Stimulated activated CD8-positive, alpha-beta memory T cell treated with anti-CD3 and anti-CD28 coated beads, Interleukin-15, amount 100 ng/mL, for 48 hours (primary cell): ENCODE data around the gene RYR3.

Source experiments
- DNase-seq, 2 donors: peaks; one replicate each; pipeline ENCODE4 v3.0.0-alpha.2; 2020; ENCODE audit warnings: low read depth in 2 of 2

Gene RYR3

GRCh38 chr15:33830351-33830750 is 519.6 kb downstream of the RYR3 start:
- DNase-seq: no peak

DNA sequence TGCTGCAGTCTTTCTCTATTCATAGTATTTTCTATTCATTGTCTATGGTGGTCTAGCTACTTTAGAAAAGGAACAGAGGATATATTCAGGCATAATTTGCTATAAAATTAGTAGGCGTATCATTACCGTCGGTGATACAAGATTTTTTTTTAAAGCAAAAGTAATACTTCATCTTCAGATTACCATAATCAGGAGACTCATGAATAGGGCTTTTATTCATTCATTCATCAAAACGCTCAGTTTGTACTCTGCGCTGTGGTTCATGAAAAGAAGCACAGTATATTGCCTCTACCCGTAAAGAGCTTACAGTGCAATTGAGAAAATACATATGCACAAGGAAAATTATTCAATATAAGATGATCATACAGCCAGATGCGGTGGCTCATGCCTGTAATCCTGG is 520.9 kb downstream of the RYR3 start:
- no peak for DNase-seq

- DNase-seq: no peak
Measured at GRCh38 chr15:33834892-33835743, 524.4 kb downstream of the RYR3 start.

DNA sequence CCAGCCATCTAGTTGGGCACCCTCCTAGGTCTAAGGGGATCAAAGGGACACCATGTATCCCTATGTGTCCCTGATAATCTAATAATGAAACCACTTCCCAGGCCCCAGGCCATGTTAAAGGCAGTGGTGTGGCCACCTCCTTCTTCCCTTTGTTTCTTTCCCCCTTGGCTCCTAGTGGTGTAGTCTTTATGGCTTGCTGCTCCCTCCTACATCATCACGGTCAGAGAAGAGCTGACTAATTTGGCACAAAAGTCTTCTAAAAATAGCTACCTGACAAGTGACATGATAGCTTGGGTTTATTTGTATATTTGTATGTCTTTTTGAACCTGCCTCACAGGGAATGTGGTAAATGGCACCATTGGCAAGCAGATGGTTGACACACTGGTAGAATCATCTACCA is 526.5 kb downstream of the RYR3 start:
- DNase-seq: no peak

DNA sequence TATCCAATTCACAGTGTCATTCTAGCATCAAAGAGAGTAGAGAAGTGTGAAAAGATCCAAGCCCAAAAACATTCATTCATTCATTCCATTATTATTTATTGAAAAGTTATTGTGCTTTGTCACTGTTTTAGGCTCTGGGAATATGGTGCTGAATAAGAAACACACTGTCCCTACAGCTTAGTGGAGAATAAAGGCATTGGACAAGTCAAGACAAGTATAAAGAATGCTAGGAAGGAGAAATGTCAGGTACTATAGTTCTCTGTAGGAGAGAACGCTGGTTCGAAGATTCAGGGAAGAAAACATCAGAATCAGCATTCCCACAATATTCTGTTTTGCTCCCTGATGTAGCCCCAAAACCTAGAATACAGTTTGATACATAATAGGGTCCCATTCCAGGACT is 528.8 kb downstream of the RYR3 start:
- no peak for DNase-seq

- DNase-seq: no peak
Measured at GRCh38 chr15:33840615-33841014, 529.8 kb downstream of the RYR3 start.

DNA sequence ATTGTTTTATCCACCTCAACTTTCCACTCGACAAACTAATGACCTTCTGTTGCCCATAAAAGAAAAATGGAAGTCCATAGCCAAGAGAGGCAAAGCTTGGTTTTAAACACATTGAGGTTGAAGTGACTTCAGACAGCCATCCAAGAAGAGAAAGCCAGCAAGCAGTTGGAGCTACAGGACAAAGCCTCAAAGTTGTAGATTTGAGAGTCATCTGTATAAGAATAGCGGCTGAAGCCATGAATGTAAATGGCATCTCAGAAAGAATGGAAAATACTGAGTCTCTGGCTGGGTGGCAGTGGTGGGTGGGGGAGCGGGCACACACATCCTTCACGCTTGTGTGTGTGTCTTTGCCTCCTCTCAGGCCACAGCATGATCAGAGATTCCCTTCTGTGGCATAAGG is 533.4 kb downstream of the RYR3 start:
- no peak for DNase-seq

DNA sequence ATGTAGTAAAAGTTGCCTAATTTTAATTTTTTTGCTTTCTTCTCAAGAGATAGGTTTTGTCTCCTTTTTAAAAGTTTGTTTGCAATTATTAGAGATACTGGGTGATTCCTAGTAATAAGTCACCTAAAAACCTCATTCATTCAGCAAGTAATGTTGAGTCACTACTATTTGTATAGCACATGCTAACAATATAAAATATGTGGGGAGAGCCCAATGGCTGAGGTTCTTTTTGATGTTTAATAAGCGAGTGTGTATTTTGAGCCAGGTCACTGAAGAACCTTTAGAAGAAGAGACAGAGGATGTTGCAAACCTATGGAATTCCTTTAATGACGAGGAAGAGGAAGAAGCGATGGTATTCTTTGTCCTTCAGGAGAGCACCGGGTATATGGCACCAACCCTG is 533.8 kb downstream of the RYR3 start:
- DNase-seq: no peak

- DNase-seq: no peak
Measured at GRCh38 chr15:33846142-33846541, 535.4 kb downstream of the RYR3 start.

GRCh38 chr15:33846862-33847261 is 536.1 kb downstream of the RYR3 start:
- no peak for DNase-seq

GRCh38 chr15:33848011-33848410 is 537.2 kb downstream of the RYR3 start:
- DNase-seq: no peak

- DNase-seq: no peak
Measured at GRCh38 chr15:33851079-33851478, 540.3 kb downstream of the RYR3 start.

- DNase-seq: no peak
Measured at GRCh38 chr15:33852094-33852493, 541.3 kb downstream of the RYR3 start.

DNA sequence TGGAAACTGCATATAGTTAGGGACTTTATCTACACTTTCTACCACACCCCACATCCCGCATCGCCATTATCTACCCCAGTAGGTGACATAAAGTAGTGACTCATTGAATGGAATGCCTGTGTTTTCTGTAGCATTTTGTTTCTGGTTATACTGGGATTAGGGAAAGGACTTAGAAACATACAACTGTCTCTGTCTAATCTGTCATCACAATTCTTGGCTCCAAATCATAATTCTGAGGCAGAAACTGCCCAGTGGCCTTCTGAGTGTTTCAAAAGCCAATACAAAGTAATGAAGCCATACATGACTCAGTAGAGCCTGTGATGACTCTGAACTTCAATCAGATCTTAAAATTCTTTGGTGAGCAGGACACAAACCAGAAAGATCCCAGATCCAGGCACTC is 541.8 kb downstream of the RYR3 start:
- DNase-seq: no peak

GRCh38 chr15:33857726-33858125 is 547.0 kb downstream of the RYR3 start:
- DNase-seq: no peak

DNA sequence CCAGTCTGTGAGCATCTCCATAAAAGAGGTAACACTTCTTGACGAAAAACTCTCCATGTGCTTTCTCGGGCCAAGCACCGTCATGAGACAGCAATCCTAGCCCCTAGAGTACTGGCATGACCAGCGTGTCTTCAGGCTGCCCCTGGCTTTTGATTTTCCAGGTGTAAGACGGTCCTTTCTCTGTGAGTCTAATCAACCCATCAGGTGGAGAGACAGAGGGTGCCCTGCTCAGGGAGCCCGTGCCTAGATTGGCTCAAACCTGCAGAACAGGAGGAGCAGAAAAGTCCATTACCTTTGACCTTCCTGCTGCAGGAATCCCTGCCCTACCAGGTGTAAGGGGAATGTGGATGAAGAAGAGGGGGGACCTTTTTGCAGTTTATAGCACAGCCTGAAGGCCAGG is 548.1 kb downstream of the RYR3 start:
- no peak for DNase-seq

DNA sequence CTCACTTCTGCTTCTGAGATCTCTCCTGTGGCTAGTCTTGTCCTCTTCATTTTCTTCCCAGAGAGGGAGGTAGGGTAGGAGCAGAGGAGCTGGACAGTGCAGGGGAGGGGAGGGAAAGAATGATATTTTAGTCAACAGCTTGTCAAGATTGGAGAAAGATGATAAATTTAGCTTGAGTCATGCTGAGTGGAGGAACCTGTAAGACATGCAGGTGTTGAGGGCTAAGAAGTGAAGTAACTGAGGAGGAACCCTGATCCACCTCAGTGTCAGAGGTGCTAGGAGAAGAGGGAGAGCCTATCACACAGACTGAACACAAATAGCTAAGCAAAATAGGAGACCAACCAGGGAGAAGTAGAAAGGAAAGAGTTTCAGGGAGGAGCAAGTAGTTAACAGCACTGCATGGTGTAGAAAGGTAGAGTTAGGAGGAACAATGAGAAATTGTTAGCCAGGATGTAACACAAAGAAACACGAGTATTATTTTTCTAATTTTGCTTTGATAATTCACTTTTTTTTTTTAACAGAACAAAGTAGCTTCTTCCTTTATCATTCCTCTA is 549.3 kb downstream of the RYR3 start:
- no peak for DNase-seq

GRCh38 chr15:33860754-33861153 is 550.0 kb downstream of the RYR3 start:
- DNase-seq: no peak

DNA sequence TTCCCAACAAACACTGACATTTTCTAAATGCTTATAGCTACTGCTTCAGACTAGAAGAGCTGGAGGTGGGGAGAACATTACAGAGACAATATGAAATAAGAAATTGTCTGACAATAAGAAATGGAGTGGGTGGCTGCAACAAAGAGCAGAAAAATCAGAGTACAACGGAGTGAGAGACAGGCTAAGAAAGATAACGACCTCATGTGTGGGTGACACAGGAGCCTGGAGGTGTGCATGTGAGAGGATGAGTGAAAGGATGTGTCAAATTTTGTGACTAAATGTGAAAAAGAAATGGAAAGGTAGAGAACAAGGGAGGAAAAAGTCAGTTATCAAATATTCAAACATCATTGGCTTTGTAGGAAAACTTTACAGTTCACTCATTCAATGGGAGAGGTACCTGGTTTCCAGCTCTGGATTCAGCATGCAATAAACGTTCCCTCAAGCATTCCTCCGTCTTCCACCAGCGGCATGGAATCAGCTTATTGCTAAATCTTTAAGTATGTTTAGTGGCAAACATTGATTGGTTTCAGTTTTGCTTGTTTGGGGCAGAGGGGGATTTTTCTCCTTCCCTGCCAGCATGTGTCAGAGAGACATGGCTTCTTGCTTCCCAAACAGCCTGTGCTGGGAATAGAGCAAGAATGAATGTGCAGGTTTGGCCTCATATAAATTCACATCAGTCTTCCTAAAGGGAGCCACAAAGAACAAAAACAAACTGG is 553.8 kb downstream of the RYR3 start:
- no peak for DNase-seq

DNA sequence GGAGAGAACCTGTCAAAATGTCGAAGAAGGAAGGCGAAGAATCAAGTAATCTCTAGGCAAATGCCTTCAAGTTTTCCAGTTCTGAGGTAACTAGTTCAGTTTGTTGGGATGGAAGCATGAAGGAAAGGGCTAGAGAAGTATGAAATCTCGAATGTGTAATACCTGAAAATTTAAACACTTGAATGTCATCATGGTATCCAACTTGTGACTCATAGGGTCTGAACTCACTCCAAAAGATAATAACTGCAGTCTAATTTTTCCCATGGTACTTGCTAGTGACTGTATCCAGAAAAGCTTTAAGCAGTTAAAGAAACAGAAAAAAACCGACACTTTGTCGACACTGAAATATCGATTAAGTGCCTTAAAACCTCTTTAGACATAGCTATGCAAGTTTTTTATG is 554.6 kb downstream of the RYR3 start:
- DNase-seq: no peak

DNA sequence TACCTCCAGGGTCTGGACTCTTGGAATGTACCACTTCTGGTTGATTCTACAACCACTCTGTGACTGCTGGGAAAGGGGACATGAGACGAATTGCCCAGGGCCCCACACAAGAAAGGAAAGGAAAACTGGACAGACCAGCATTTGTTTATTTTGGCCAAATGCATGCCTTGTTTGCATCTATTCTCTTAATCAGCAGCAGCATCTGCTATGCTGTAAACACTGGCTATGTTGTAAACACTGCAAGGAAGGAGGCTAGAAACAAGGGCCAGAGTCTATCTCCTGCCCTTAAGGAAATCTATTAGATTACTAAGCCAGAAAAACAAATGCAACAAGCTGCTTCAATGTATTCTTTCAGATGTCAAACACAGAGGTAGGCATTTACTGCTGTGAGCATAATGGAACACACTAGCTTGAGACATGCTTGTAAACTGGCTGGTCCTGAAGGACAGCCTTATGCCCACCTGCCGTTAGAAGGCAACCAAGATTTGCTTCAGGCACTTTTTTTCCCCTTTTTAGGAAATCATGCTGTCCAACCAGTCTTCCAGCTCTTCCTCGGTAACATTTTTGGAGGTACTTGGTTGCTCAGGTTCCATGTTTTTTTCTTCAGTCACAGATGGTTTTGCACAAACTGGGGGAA is 555.5 kb downstream of the RYR3 start:
- DNase-seq: no peak

- no peak for DNase-seq
Measured at GRCh38 chr15:33871980-33872379, 561.2 kb downstream of the RYR3 start.
